Forelimb muscle (tissue), 1 donor: ENCODE data around the gene PUDP. TPM values are rescaled to one million over a fixed set of nuclear protein-coding genes. Genes with fewer than 3 reads are reported as not detected.
"Not testable (repeated sequence)": the region's sequence is repeated elsewhere in the genome, so short reads cannot be mapped to it uniquely, and the experiment has no call there.

Experiments
- DNase-seq: peaks from one replicate; pipeline ENCODE4 v3.0.0-alpha.2; 2013; ENCODE audit warnings: low read depth
- polyA plus RNA-seq: library from polyadenylated mRNA; unstranded; fragments of 120-200 nt; gene quantifications from one replicate; pipeline ENCODE4 v1.2.1, GENCODE V29; 2013; ENCODE audit not compliant: insufficient read length

The PUDP gene
- polyA plus RNA-seq, 1 donor = 41.0 TPM

- no peak for DNase-seq
Measured at GRCh38 chrX:7109838-7110793, 37.8 kb downstream of the PUDP start.

- no peak for DNase-seq
Measured at GRCh38 chrX:7109049-7109531, 38.9 kb downstream of the PUDP start.

GRCh38 chrX:7108030-7108429 is 39.9 kb downstream of the PUDP start:
- DNase-seq = no peak

- DNase-seq = no peak
Measured at GRCh38 chrX:7106649-7107048, 41.3 kb downstream of the PUDP start.

- no peak for DNase-seq
Measured at GRCh38 chrX:7102119-7102518, 45.8 kb downstream of the PUDP start.

GRCh38 chrX:7100022-7100421 is 47.9 kb downstream of the PUDP start:
- DNase-seq = no peak

- not testable (repeated sequence) for DNase-seq
Measured at GRCh38 chrX:7095657-7096056, 52.3 kb downstream of the PUDP start.

GRCh38 chrX:7093305-7093704 is 54.6 kb downstream of the PUDP start:
- DNase-seq = no peak

- no peak for DNase-seq
Measured at GRCh38 chrX:7092543-7092942, 55.4 kb downstream of the PUDP start.

- no peak for DNase-seq
Measured at GRCh38 chrX:7091923-7092322, 56.0 kb downstream of the PUDP start.

GRCh38 chrX:7090641-7091040 is 57.3 kb downstream of the PUDP start:
- DNase-seq = no peak

- DNase-seq = no peak
Measured at GRCh38 chrX:7088968-7089615, 58.9 kb downstream of the PUDP start.

- DNase-seq = no peak
Measured at GRCh38 chrX:7086384-7086783, 61.6 kb downstream of the PUDP start.

GRCh38 chrX:7085879-7086278 is 62.1 kb downstream of the PUDP start:
- no peak for DNase-seq

GRCh38 chrX:7084841-7085240 is 63.1 kb downstream of the PUDP start:
- DNase-seq = no peak

- DNase-seq = no peak
Measured at GRCh38 chrX:7083468-7084396, 64.2 kb downstream of the PUDP start.

GRCh38 chrX:7083021-7083420 is 64.9 kb downstream of the PUDP start:
- no peak for DNase-seq

- no peak for DNase-seq
Measured at GRCh38 chrX:7082556-7082955, 65.4 kb downstream of the PUDP start.

GRCh38 chrX:7077241-7078230 is 70.4 kb downstream of the PUDP start:
- DNase-seq = no peak

- no peak for DNase-seq
Measured at GRCh38 chrX:7076245-7076661, 71.7 kb downstream of the PUDP start.

- DNase-seq = no peak
Measured at GRCh38 chrX:7074908-7075204, 73.1 kb downstream of the PUDP start.
